H1 (cell line): ENCODE results near the gene GRIN3A. TPM values are rescaled to one million over a fixed set of nuclear protein-coding genes. Genes with fewer than 3 reads are reported as not detected.

Source experiments
- CTCF ChIA-PET: fragments of 300-600 bp; sonication (Branson Sonifier 250); formaldehyde crosslinking; loops from one replicate; lab custom pipeline; 2021; ENCODE audit not compliant: partially characterized antibody; lab: Charles Lee
- POLR2A ChIA-PET: fragments of 300-600 bp; sonication (Branson Sonifier 250); formaldehyde crosslinking; loops from one replicate; lab custom pipeline; 2021; ENCODE audit warnings: inconsistent platforms; ENCODE audit not compliant: partially characterized antibody; lab: Charles Lee
- DNase-seq, 2 experiments: peaks; one replicate each; pipeline versions ENCODE4 v3.0.0 to v3.0.0-alpha.2; 2010 to 2022; ENCODE audit warnings: low spot score in 2 of 2, low read depth in 1 of 2, mixed read lengths in 1 of 2
- FAIRE-seq: peaks from 2 replicates; lab custom pipeline; 2011; peaks lifted over from hg19 to GRCh38; lab: Jason Lieb, UNC
- H2AFZ ChIP-seq: 2 replicates; pipeline ENCODE4 v1.8.1; 2012; ENCODE audit warnings: low read length, inconsistent platforms
- H2AK5ac ChIP-seq: 2 replicates; pipeline ENCODE4 v1.6.1; 2013; ENCODE audit warnings: low read depth, low read length
- H2BK120ac ChIP-seq: replicated peaks from 2 replicates; pipeline ENCODE3; 2013; ENCODE audit warnings: low read depth, low read length, inconsistent platforms
- H2BK12ac ChIP-seq: 2 replicates; pipeline ENCODE4 v1.6.1; 2013; ENCODE audit warnings: low read depth, low read length
- H2BK15ac ChIP-seq: 2 replicates; pipeline ENCODE4 v1.6.1; 2013; ENCODE audit warnings: low read length
- H2BK20ac ChIP-seq: 2 replicates; pipeline ENCODE4 v1.6.1; 2013; ENCODE audit warnings: low read length
- H2BK5ac ChIP-seq: 2 replicates; pipeline ENCODE4 v1.6.1; 2013; ENCODE audit warnings: low read depth, low read length
- H3K14ac ChIP-seq: 2 replicates; pipeline ENCODE4 v1.6.1; 2013; ENCODE audit warnings: inconsistent platforms; ENCODE audit not compliant: insufficient read length
- H3K18ac ChIP-seq: 2 replicates; pipeline ENCODE4 v1.6.1; 2013; ENCODE audit warnings: low read length; ENCODE audit errors: extremely low read depth
- H3K23ac ChIP-seq: 2 replicates; pipeline ENCODE4 v1.6.1; 2013; ENCODE audit warnings: inconsistent platforms; ENCODE audit not compliant: insufficient read length
- H3K23me2 ChIP-seq: 2 replicates; pipeline ENCODE4 v1.6.1; 2013; ENCODE audit warnings: low read depth, low read length
- H3K27ac ChIP-seq: 2 replicates; pipeline ENCODE4 v1.6.1; 2011; ENCODE audit warnings: low read depth, low read length, inconsistent platforms
- H3K27me3 ChIP-seq, 4 experiments: replicated peaks in 1 of 4; 1 replicate in 1 of 4; 2 replicates in 3 of 4; pipeline versions ENCODE4 v1.6.1 to v1.8.1; 2011 to 2013; ENCODE audit warnings: low read length in 3 of 4, mild to moderate bottlenecking in 3 of 4, inconsistent platforms in 2 of 4, mixed read lengths in 2 of 4, moderate library complexity in 1 of 4; ENCODE audit not compliant: control insufficient read depth in 3 of 4, insufficient read depth in 3 of 4; ENCODE audit errors: extremely low read depth in 1 of 4
- H3K36me3 ChIP-seq, 4 experiments: 2 replicates each; pipeline versions ENCODE4 v1.6.1 to v1.8.1; 2011 to 2013; ENCODE audit warnings: mild to moderate bottlenecking in 4 of 4, low read length in 3 of 4, moderate library complexity in 2 of 4, control low read depth in 1 of 4, inconsistent platforms in 1 of 4; ENCODE audit not compliant: insufficient read depth in 4 of 4, control insufficient read depth in 2 of 4
- H3K4ac ChIP-seq: replicated peaks from 2 replicates; pipeline ENCODE3; 2013; ENCODE audit warnings: low read length, low read depth, mixed read lengths, inconsistent platforms; ENCODE audit not compliant: insufficient read length
- H3K4me1 ChIP-seq, 4 experiments: replicated peaks in 1 of 4; 1 replicate in 1 of 4; 2 replicates in 3 of 4; pipeline versions ENCODE4 v1.6.1 to v1.8.1; 2011 to 2013; ENCODE audit warnings: low read length in 3 of 4, inconsistent platforms in 2 of 4, mixed read lengths in 1 of 4; ENCODE audit not compliant: insufficient read depth in 4 of 4, control insufficient read depth in 3 of 4
- H3K4me2 ChIP-seq, 2 experiments: 2 replicates each; pipeline versions ENCODE4 v1.6.1 to v1.8.1; 2011 to 2013; ENCODE audit warnings: low read depth in 2 of 2, low read length in 2 of 2, control low read depth in 1 of 2, inconsistent platforms in 1 of 2, mild to moderate bottlenecking in 1 of 2; ENCODE audit not compliant: insufficient read depth in 1 of 2
- H3K4me3 ChIP-seq, 4 experiments: fragments of 200-600, 300-600 bp in 1 of 4; sonication (generic), shearing (Covaris generic), sonication (Bioruptor Twin) in 1 of 4; 2 replicates each; pipeline versions ENCODE4 v1.5.1 to v1.8.1; 2011 to 2016; ENCODE audit warnings: low read length in 4 of 4, low read depth in 3 of 4, control low read depth in 2 of 4, inconsistent platforms in 2 of 4, mild to moderate bottlenecking in 2 of 4, mixed read lengths in 1 of 4, moderate library complexity in 1 of 4; ENCODE audit not compliant: insufficient read depth in 2 of 4; ENCODE audit errors: extremely low read depth in 1 of 4
- H3K56ac ChIP-seq: replicated peaks from 2 replicates; pipeline ENCODE3; 2013; ENCODE audit warnings: low read depth, mild to moderate bottlenecking, mixed read lengths, low read length, inconsistent platforms; ENCODE audit not compliant: insufficient read length
- H3K79me1 ChIP-seq: 2 replicates; pipeline ENCODE4 v1.6.1; 2013; ENCODE audit warnings: low read depth, low read length, control low read depth
- H3K79me2 ChIP-seq, 2 experiments: 2 replicates each; pipeline versions ENCODE4 v1.6.1 to v1.8.1; 2012 to 2013; ENCODE audit warnings: low read length in 2 of 2, mild to moderate bottlenecking in 2 of 2, inconsistent platforms in 1 of 2; ENCODE audit not compliant: insufficient read depth in 2 of 2, control insufficient read depth in 1 of 2
- H3K9ac ChIP-seq, 4 experiments: replicated peaks in 1 of 4; 1 replicate in 1 of 4; 2 replicates in 3 of 4; pipeline versions ENCODE4 v1.6.1 to v1.8.1; 2011 to 2013; ENCODE audit warnings: low read depth in 3 of 4, low read length in 3 of 4, control low read depth in 2 of 4, mild to moderate bottlenecking in 2 of 4, moderate library complexity in 2 of 4, inconsistent platforms in 1 of 4; ENCODE audit errors: extremely low read depth in 1 of 4
- H3K9me3 ChIP-seq, 2 experiments: 2 replicates each; pipeline versions ENCODE4 v1.6.1 to v1.8.1; 2012 to 2013; ENCODE audit warnings: mild to moderate bottlenecking in 2 of 2, moderate library complexity in 2 of 2, control low read depth in 1 of 2, inconsistent platforms in 1 of 2, low read depth in 1 of 2, low read length in 1 of 2, mixed read lengths in 1 of 2; ENCODE audit not compliant: insufficient read depth in 2 of 2
- H4K20me1 ChIP-seq, 2 experiments: replicated peaks in 1 of 2; 2 replicates each; pipeline versions ENCODE3 to v1.8.1; 2011 to 2013; ENCODE audit warnings: inconsistent platforms in 2 of 2, low read length in 2 of 2, mild to moderate bottlenecking in 1 of 2; ENCODE audit not compliant: insufficient read depth in 2 of 2, control insufficient read depth in 1 of 2
- H4K5ac ChIP-seq: 2 replicates; pipeline ENCODE4 v1.6.1; 2013; ENCODE audit warnings: low read length, low read depth, mixed read lengths, inconsistent platforms; ENCODE audit not compliant: insufficient read length
- H4K8ac ChIP-seq: 2 replicates; pipeline ENCODE4 v1.8.0; 2013; ENCODE audit warnings: mild to moderate bottlenecking, moderate library complexity, low read length, inconsistent platforms; ENCODE audit not compliant: insufficient read depth; ENCODE audit errors: extremely low read depth
- H4K91ac ChIP-seq: replicated peaks from 2 replicates; pipeline ENCODE3; 2013; ENCODE audit warnings: low read length, mixed read lengths, inconsistent platforms; ENCODE audit not compliant: insufficient read length
- CBX5 ChIP-seq: fragments of 300-800, 300-1000 bp; sonication (generic); IDR thresholded peaks from 2 replicates; pipeline ENCODE4 v1.7.1; 2016; ENCODE audit warnings: antibody characterized with exemption, low read length, low read depth
- E2F6 ChIP-seq: IDR thresholded peaks from 2 replicates; pipeline ENCODE4 v1.6.1; 2012; ENCODE audit warnings: inconsistent platforms
- MAFK ChIP-seq: IDR thresholded peaks from 2 replicates; pipeline ENCODE4 v1.6.1; 2012; ENCODE audit warnings: low read depth, mild to moderate bottlenecking, improper control_type of control experiment, low read length
- RNF2 ChIP-seq: fragments of 200-900, 300-1000 bp; sonication (generic); IDR thresholded peaks from 2 replicates; pipeline ENCODE4 v1.7.1; 2016; ENCODE audit warnings: borderline replicate concordance, low read depth, mild to moderate bottlenecking, antibody characterized with exemption, low read length; ENCODE audit not compliant: poor library complexity, severe bottlenecking; ENCODE audit errors: missing control alignments
- SP2 ChIP-seq: IDR thresholded peaks from 2 replicates; pipeline ENCODE4 v1.6.1; 2012; ENCODE audit warnings: mild to moderate bottlenecking, low read length, inconsistent platforms
- SRF ChIP-seq: IDR thresholded peaks from 2 replicates; pipeline ENCODE4 v1.6.1; 2011; ENCODE audit warnings: mild to moderate bottlenecking, low read depth, low read length, moderate library complexity
- TEAD4 ChIP-seq: IDR thresholded peaks from 2 replicates; pipeline ENCODE4 v1.6.1; 2012; ENCODE audit warnings: low read depth, low read length, inconsistent platforms, mixed read lengths
- polyA plus RNA-seq, 7 experiments: library from polyadenylated mRNA; depleted of rRNA in 3 of 7; stranded (reverse) in 5 of 7; unstranded in 2 of 7; fragments of >200 nt in 5 of 7; fragments of 200-250 nt in 2 of 7; gene quantifications; 1 replicate in 5 of 7; 2 replicates in 1 of 7; 4 replicates in 1 of 7; pipeline versions ENCODE4 v1.2.1 to v1.2.3, GENCODE V29; 2011 to 2013; ENCODE audit warnings: missing spikeins in 2 of 7, mixed read lengths in 2 of 7
- total RNA-seq: library from RNA; stranded (reverse); fragmentation: NEBNext Ultra II Directional; extraction: Animal tissue kit (Norgen Biotek cat#: 25700); gene quantifications from 2 replicates; pipeline ENCODE4 v1.2.1, GENCODE V29; 2021

Gene GRIN3A
- total and polyA plus RNA-seq, 2 of the 8 experiments (the other 6 are each of a cell fraction or from before 2014, with no cell fraction given) = 0.04 TPM; not detected in 1

GRCh38 chr9:101536351-101536750 lies 202.1 kb downstream of the GRIN3A start:
- no peak overlapping the region for H2BK120ac ChIP-seq
- H2BK15ac ChIP-seq = no peak overlapping the region
- no peak overlapping the region for H2AK5ac ChIP-seq
- ChIA-PET POLR2A (interaction anchor here (1.4 kb wide), 1 partner anchor 11 kb away, joined by 3 read pairs; no protein-coding TSS in a partner anchor), CTCF (interaction anchor here (0.9 to 26.1 kb wide), 4 partner anchors 28 to 87 kb away, joined by 3 to 447 read pairs (median 6); no protein-coding TSS in a partner anchor)
- no peak overlapping the region for H3K23ac ChIP-seq
- no peak overlapping the region for H3K4me3 ChIP-seq
- H4K20me1 ChIP-seq = peaks cover 2 to 18% of the 10 kb centered on the region in 2 experiments
- no peak overlapping the region for H3K4me2 ChIP-seq
- no peak overlapping the region for H4K8ac ChIP-seq
- no peak overlapping the region for H2BK5ac ChIP-seq
- H4K5ac ChIP-seq = no peak overlapping the region
- peaks cover 0 to 43% of the 10 kb centered on the region in 2 experiments; a peak in 3 of 4 replicates for H3K79me2 ChIP-seq
- H3K79me1 ChIP-seq = no peaks in the 10 kb centered on the region
- no peaks in the 10 kb centered on the region for H3K27me3 ChIP-seq
- no peak overlapping the region for H2BK12ac ChIP-seq
- H3K14ac ChIP-seq = no peak overlapping the region
- FAIRE-seq = no peak
- no peaks in the 10 kb centered on the region for H3K4me1 ChIP-seq
- H3K27ac ChIP-seq = no peak overlapping the region
- no peak overlapping the region for H3K4ac ChIP-seq
- no peak for DNase-seq
- no peak overlapping the region for H2BK20ac ChIP-seq
- peaks cover 0 to 37% (median 21%) of the 10 kb centered on the region in 4 experiments; a peak in 6 of 8 replicates for H3K36me3 ChIP-seq
- H3K9ac ChIP-seq = no peak overlapping the region
- H3K18ac ChIP-seq = no peak overlapping the region
- H2AFZ ChIP-seq = no peak overlapping the region
- H3K9me3 ChIP-seq = no peaks in the 10 kb centered on the region
- H4K91ac ChIP-seq = no peak overlapping the region
- peaks cover 4% of the 10 kb centered on the region; the same call in 1 of the 2 replicates for H3K23me2 ChIP-seq
- no peak for TF ChIP-seq E2F6
- TF ChIP-seq TEAD4 = no peak
- TF ChIP-seq SP2 = no peak
- TF ChIP-seq SRF = no peak
- TF ChIP-seq RNF2 = no peak
- TF ChIP-seq CBX5 = no peak
- TF ChIP-seq MAFK = no peak
- no peak overlapping the region for H3K56ac ChIP-seq
